ENCODE measurements around the gene NKAPL.
"Not testable (repeated sequence)": the region's sequence is repeated elsewhere in the genome, so short reads cannot be mapped to it uniquely, and the experiment has no call there.

The NKAPL gene

DNA sequence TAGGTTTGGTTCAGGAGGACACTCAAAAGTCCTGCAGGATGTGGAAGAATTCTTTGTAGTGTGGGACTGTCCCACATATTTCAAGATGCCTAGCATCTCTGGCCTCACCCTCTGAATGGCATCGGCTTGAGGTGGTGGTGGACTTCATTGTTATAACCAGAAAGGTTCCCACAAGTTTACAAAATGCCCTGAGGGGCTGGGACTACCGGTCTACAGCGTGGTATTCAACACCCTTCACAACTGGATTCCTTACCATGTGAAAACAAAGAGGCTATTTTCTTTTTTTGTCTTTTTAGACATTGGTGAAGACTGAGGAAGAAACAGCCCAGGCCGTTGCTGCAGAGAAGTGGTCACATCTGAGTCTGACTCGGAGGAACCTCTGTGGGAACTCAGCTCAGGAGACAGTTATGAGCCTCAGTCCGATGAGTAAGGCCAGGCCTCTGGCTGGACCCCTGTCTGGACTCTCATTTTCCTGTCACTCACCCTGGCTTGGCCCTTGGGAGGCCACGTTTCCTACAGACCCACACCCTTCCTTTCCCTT lies 37.5 kb downstream of the NKAPL start:
- DNase-seq (ENCODE audit: low read depth in 2 of 2) = no peak

DNA sequence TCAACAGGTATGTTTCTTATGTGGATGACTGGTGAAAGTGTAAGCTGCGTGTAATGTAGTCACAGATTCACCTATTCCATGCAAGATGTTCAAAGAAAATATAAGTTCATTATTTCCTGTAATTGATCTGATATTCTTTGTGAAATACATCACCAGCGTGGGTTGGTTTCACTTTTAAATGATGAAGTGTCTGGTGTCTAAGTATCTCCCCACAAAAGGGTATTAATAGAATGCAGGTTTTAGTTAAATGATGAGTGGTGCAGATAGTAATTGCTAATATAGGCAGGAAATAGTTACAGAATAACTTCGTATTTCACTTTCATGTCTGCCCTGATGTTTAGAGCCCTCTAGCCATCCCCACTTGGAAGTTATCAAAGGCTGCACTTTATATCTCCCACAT lies 44.5 kb downstream of the NKAPL start:
- no peak for DNase-seq (ENCODE audit: low read depth in 2 of 2)

GRCh38 chr6:28306363-28306762 lies 47.3 kb downstream of the NKAPL start:
- not testable (repeated sequence) for DNase-seq (ENCODE audit: low read depth in 2 of 2)
